HG02763 (cell line): ENCODE measurements around the gene CCNB2.
"Not testable (repeated sequence)": the region's sequence is repeated elsewhere in the genome, so short reads cannot be mapped to it uniquely, and the experiment has no call there.

Source experiments
- ATAC-seq: cut with Tn5 transposase; IDR thresholded peaks from one replicate; pipeline ENCODE4 v1.9.1; 2021; ENCODE audit warnings: mild to moderate bottlenecking, moderate library complexity; ENCODE audit not compliant: unreplicated experiment

The CCNB2 gene

DNA sequence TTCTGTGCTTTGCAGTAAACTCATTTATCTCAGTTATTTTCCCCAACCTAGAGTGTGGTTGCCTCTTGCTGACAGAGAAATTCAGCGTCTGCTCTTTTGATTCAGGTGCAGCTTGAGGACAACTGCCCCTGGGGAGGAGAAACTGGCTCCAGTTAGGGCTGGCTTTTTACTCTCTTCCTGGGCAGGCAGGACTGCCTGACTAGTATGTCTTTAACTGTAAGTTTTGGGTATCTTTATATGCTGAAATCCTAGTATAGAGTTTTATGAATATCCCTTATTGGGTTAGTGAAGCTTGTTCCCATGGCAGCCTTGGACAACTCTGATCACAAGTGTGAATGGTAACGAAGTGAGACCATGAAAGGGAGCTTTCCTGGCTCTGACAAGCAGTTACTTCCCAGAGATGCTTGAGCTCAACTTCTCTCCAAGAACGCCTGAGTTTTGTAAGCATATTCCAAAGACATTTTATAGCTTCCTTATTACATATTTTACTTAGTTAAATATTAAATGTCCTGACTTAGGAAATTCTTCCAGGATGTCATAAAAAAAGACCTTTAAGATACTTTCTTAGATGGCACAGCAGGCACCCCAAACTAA lies 27.1 kb downstream of the CCNB2 start:
- no peak for ATAC-seq

DNA sequence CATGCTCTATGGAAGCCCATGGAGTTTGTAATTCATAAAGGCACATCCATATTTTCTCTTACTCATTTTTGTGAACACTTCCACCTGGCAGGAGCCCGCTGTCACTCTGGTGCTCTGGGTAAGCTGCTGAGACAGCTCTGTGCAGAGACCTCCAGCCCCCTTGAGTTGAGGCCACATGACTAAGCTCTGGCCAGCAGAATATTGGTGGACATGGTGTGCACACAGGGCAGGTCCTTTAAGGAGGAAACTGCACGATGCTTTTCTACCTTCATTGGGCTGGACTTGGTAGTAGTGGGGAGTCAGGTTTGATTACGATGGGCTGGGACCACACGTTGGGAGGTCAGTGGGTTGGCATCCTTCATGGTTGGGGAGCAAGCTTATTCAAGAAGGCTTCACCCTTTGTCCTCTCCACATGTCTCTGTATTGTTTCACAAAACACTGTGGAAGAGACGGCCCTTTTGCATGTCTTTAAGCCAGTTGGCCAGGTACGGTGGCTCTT lies 29.0 kb downstream of the CCNB2 start:
- no peak for ATAC-seq

DNA sequence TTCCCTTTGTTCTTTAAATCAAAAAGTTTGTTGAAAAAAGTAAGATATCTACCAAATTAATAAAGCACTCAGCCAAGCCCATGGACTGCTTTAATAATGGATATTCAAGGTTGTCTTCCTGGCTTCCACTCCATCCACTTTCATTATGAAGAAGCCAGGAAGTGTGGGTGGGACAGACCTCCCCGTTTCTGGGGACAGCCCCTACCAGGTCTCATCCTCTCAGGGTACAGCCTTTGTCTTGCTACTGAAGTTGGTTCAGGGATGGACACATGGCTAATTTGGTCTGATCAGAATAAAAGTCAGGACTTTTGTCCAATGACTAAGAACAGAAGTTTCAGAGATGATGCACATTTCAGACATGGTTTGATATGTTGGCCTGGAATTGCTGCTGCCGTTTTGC lies 32.6 kb downstream of the CCNB2 start:
- ATAC-seq, result no peak

DNA sequence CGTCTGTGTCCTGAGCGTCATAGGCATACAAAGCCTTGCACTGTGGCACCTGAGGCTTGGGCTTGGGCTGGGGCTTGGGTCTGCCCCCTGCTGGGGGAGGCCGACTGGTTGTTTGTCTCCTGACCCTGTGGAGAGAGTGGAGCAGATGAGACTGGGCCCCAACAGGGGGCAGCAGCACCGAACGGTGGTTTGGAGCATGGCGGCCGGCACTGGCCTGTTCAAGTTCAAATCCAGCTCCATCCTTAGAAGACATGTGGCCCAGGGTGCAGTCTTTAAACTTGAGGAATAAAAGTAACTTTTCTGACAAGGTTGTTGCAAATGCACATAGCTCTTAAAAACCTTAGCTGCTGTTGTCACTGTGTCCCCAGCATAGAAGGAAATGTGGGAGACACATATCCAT lies 33.3 kb downstream of the CCNB2 start:
- ATAC-seq, result no peak

DNA sequence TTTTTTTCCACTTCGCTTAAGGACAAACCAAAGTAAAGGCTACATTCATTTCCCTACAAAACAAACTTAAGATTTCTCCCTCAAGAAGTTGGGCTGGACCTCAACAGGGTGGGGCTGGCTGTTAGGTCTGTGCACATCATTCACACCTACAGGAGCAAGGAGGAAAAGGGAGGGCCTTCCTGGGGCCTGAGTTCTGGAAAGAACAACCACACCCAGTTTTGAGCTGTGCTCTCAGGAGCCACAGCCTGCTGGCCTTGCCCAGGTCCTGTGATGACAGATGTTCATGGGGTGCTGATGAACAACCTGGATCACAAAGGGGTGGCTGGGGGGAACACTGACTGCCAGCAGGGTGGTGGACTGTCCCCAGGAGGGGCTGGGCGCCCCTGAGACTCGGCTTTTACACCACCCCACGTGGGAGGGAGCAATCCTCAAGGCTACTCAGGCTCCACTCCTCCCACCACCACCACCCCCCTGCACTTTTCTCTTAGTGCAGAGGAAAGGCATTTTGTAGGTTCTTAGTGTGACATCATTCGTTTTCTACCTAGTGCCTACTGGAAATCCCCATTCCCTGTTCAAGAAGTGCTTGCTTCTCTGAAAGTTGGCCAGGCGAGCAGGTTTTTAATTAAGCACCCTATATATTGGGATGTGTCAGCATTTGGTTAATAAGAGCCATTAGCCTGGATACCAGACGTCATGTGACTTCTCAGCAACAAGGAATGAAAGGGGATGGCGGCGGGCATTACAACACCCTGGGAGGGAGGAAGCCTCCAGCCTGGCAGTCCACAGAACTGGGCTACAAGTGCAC lies 35.7 kb downstream of the CCNB2 start:
- no peak for ATAC-seq

- no peak for ATAC-seq
Measured at GRCh38 chr15:59143281-59143680, 38.3 kb downstream of the CCNB2 start.

- ATAC-seq, result not testable (repeated sequence)
Measured at GRCh38 chr15:59144594-59144993, 39.6 kb downstream of the CCNB2 start.

DNA sequence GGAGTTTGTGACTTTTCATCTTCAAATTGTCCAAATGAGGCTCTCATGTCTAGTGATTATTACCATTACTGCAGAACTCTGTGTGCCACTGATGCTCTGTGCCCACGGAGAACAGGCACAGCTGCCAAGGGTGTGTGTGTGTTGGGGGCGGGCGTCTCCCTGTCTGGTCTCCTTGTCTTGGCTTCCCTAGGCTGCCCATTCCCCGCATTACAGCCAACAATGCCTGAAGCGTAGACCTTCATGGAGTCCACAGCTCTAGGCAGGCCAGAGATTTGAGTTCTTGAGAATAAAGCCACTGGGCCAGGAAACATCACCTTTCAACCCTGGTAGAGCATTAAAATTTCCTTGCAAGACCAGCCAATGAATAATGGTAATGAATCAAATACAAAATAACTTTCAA lies 42.7 kb downstream of the CCNB2 start:
- ATAC-seq, result no peak

DNA sequence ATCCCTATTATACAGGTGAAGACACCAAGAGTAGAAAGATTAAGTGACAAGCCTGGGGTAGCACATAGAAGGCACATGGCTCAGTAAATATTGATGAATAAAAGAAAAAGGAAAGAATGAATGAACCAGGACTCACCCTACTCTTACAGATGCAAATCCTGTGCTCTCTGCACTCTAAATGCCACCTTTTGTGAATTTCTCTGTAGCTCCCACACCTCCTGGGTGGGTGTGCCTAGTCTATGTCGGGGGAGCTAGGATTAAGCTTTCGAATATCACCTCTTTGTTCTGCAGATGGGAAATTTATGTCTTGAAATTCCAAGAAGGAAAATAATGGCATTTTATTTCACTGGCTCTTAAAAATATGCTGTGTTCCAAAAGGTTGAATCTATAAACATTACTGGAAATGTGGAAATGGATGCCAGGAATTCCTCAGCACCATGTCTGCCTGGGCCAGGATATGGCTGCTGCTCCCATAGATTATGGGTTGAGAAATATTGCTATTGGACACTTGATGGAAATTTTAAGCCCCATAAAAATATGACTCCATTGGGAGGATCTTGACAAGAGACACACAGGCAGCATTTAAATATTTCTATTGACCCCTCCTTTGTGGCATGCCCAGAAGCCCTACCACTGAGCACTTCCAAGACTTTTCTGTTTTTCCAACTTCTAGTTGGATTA lies 43.3 kb downstream of the CCNB2 start:
- no peak for ATAC-seq

GRCh38 chr15:59150185-59150584 lies 45.2 kb downstream of the CCNB2 start:
- no peak for ATAC-seq

DNA sequence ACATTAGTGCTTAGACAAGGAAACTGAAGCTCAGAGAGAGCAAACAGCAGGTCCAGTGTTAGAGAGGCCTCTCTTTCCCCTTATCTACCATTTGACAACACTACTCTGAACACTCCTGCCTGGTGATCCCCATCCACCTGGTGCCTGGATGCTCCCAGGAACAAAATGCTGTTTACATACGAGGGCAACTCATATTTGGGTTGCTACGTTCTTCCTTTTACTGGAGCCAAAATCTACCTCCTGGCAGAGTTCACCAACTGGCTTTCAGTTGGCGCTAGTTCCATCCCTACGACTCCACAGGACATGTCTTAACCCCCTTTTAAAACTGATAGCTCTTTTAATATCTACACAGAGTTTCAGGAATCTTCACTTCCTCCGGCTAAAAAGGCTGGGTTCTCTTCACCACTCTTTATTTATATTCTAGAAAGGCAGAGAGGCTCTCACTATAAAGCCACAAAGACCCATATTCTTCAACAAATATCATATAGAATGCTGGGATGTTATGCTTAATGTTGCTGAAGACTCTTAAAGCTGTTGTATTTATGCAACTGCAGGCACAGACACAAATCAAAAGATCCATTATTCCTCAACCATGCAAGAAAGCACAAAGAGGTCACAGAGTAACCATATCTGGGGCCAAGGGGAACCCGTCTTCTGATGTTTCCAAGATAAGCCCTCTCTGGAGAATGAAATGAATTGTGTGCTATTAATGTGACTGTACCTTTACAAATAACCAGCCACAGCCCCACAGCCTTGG lies 47.9 kb downstream of the CCNB2 start:
- ATAC-seq, result no peak

GRCh38 chr15:59153466-59153865 lies 48.5 kb downstream of the CCNB2 start:
- ATAC-seq, result no peak

- ATAC-seq, result no peak
Measured at GRCh38 chr15:59154243-59154642, 49.3 kb downstream of the CCNB2 start.

GRCh38 chr15:59155431-59155830 lies 50.5 kb downstream of the CCNB2 start:
- no peak for ATAC-seq

DNA sequence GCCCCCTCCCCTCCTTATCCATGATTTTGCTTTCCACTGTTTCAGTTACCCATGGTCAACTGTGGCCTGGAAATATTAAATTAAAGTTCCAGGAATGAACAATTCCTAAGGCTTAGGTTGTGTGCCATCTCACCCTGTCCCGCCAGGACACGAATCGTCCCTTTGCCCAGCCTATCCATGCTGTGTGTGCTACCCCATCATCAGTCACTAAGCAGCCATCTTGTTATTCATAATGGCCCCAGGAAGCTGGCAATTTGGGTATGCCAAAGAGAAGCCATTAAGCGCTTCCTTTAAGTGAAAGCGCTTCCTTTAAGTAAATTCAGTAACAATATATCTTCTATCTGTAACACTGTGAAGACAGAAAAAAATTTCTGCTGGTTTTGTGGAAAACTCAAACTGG lies 52.5 kb downstream of the CCNB2 start:
- no peak for ATAC-seq

- ATAC-seq, result no peak
Measured at GRCh38 chr15:59157840-59158700, 53.1 kb downstream of the CCNB2 start.

GRCh38 chr15:59158701-59159034 lies 53.7 kb downstream of the CCNB2 start:
- ATAC-seq, result no peak

GRCh38 chr15:59159210-59159609 lies 54.3 kb downstream of the CCNB2 start:
- no peak for ATAC-seq

DNA sequence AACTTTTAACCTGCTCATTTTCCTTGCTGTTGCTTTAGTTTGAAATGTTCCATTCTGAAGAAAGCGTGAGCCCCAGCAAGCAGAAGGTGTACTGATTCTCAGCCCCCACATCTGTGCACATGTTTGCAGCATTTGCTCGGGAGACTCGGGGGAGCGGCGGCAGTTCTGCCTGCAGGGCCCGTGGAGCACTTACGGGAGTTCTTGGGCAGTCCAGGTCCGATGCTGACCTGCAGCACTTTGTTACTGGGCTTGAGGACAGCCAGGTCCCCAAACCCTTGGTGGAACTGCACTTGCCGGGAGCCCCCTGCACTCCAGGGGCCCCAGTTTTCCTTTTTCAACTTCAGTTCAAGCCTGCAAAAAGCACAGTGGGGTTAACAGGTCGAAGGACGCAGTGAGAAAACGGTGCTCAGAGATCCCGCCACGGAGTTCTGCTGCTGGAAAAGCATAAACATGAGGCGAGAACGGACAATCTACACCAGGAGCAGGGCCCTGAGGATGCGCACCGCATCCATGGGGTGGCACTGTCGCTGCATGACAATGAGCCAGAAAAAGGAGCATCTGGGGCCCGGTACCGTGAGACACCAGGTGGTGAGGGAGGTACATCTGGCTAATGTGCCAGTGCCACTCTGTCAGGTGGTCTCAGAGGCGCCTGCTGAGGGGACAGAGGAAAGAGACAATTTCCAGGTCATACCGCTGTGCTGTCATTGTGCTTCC lies 56.1 kb downstream of the CCNB2 start:
- no peak for ATAC-seq

DNA sequence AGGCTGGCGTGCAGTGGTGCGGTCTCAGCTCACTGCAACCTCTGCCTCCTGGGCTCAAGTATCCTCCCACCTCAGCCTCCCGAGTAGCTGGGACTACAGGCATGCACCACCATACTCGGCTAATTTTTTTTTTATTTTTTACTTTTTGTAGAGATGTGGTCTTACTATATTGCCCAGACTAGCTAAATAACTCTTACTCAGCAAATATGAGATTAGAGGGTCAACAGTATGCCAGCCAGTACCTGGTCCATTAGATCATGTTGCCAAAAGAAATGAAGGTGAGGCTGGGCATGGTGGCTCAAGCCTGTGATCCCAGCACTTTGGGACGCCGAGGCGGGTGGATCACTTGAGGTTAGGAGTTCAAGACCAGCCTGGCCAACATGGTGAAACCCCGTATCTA lies 57.1 kb downstream of the CCNB2 start:
- not testable (repeated sequence) for ATAC-seq
